Activated naive CD4-positive, alpha-beta T cell treated with anti-CD3 and anti-CD28 coated beads for 36 hours (primary cell): Measurements from ENCODE around the gene MPV17. TPM values are rescaled to one million over a fixed set of nuclear protein-coding genes. Genes with fewer than 3 reads are reported as not detected.
A peak's percentile ranks its signal among the peaks of the same experiment; 100 is the strongest.
"Not testable (repeated sequence)": the region's sequence is repeated elsewhere in the genome, so short reads cannot be mapped to it uniquely, and the experiment has no call there.

Experiments
- CTCF ChIA-PET: fragments of 350-600 bp; sonication (Branson Sonifier 250); formaldehyde crosslinking; loops from one replicate; lab custom pipeline; 2021; ENCODE audit warnings: antibody characterized with exemption; lab: Charles Lee
- DNase-seq: peaks from one replicate; pipeline ENCODE4 v3.0.0-alpha.2; 2020
- H3K27ac Mint-ChIP-seq: one replicate; pipeline ENCODE4 v1.8.0; 2021; ENCODE audit warnings: mild to moderate bottlenecking, mixed read lengths
- H3K27me3 Mint-ChIP-seq: one replicate; pipeline ENCODE4 v1.8.0; 2021; ENCODE audit warnings: low read depth, mixed read lengths
- H3K36me3 Mint-ChIP-seq: one replicate; pipeline ENCODE4 v1.8.0; 2021; ENCODE audit warnings: low read depth, mixed read lengths
- H3K4me1 Mint-ChIP-seq: one replicate; pipeline ENCODE4 v1.8.0; 2021; ENCODE audit warnings: low read depth, mixed read lengths
- H3K4me3 Mint-ChIP-seq: one replicate; pipeline ENCODE4 v1.8.0; 2021; ENCODE audit warnings: mild to moderate bottlenecking, moderate library complexity, mixed read lengths
- H3K9me3 Mint-ChIP-seq: one replicate; pipeline ENCODE4 v1.8.0; 2021; ENCODE audit warnings: mixed read lengths
- intact Hi-C: fragments of 100-400 bp; cut with micrococcal nuclease; formaldehyde crosslinking; loops from one replicate; pipeline ENCODE4 v1.15.1; 2023
- total RNA-seq, 2 experiments: library from RNA; stranded (reverse); gene quantifications; one replicate each; pipeline ENCODE4 v1.2.3, GENCODE V29; 2021

The MPV17 gene
- total RNA-seq, 2 experiments from 2014 or later, result 80.2 to 82.3 TPM

GRCh38 chr2:27306136-27306535, 16.8 kb downstream of the MPV17 start:
- peaks cover 12% of the 10 kb centered on the region for H3K4me1 Mint-ChIP-seq
- no peak overlapping the region for H3K27ac Mint-ChIP-seq
- H3K9me3 Mint-ChIP-seq, result no peaks in the 10 kb centered on the region

GRCh38 chr2:27305516-27305915, 17.4 kb downstream of the MPV17 start:
- no peak for DNase-seq
- CTCF ChIA-PET, result interaction anchor here (0.7 to 1.0 kb wide), 2 partner anchors 9 to 219 kb away, joined by 3 read pairs; partner anchors contain the start of gene KHK
- H3K27ac Mint-ChIP-seq, result no peak overlapping the region
- H3K9me3 Mint-ChIP-seq, result no peaks in the 10 kb centered on the region
- H3K4me3 Mint-ChIP-seq, result no peak overlapping the region
- H3K36me3 Mint-ChIP-seq, result peaks cover 15% of the 10 kb centered on the region
- peaks cover 12% of the 10 kb centered on the region for H3K27me3 Mint-ChIP-seq
- H3K4me1 Mint-ChIP-seq, result peaks cover 12% of the 10 kb centered on the region
- intact Hi-C loops, result loop anchor here (10.0 kb wide), 1 partner anchor 461 kb away; the partner anchor contains the start of gene DPYSL5

More at GRCh38 chr2:27306136-27306535, 16.8 kb downstream of the MPV17 start:
- Mint-ChIP-seq H3K4me3 (peak overlapping the region; percentile 12), H3K27me3 (peaks cover 12% of the 10 kb centered on the region), H3K36me3 (peaks cover 17% of the 10 kb centered on the region)
- intact Hi-C loops, result loop anchor here (10.0 kb wide), 1 partner anchor 461 kb away; the partner anchor contains the start of gene DPYSL5
- CTCF ChIA-PET, result interaction anchor here (1.0 kb wide), 1 partner anchor 9 kb away, joined by 3 read pairs; no protein-coding TSS in a partner anchor
- DNase-seq, result no peak

- Mint-ChIP-seq H3K9me3 (no peaks in the 10 kb centered on the region), H3K4me3 (no peak overlapping the region), H3K27ac (no peak overlapping the region), H3K27me3 (peaks cover 12% of the 10 kb centered on the region), H3K36me3 (peaks cover 9% of the 10 kb centered on the region), H3K4me1 (peaks cover 12% of the 10 kb centered on the region)
- DNase-seq, result no peak
- CTCF ChIA-PET, result interaction anchor here (0.7 to 2.7 kb wide), 5 partner anchors 10 to 218 kb away, joined by 3 to 12 read pairs (median 3); partner anchors contain the start of gene KHK
- intact Hi-C loops, result loop anchor here (5.0 to 10.0 kb wide), 3 partner anchors 42 to 460 kb away; partner anchors contain the start of genes DPYSL5 and SLC30A3
These were observed 18.2 kb downstream of the MPV17 start for GRCh38 chr2:27304488-27305240.

GRCh38 chr2:27303093-27304025, 19.5 kb downstream of the MPV17 start:
- Mint-ChIP-seq H3K27ac (no peak overlapping the region), H3K4me3 (peak overlapping the region; percentile 56), H3K9me3 (no peaks in the 10 kb centered on the region), H3K4me1 (peaks cover 12% of the 10 kb centered on the region), H3K36me3 (no peaks in the 10 kb centered on the region), H3K27me3 (peaks cover 12% of the 10 kb centered on the region)
- intact Hi-C loops, result loop anchor here (1.0 to 10.0 kb wide), 8 partner anchors 23 to 459 kb away; partner anchors contain the start of genes DPYSL5 and SLC30A3
- CTCF ChIA-PET, result interaction anchor here (0.6 to 2.7 kb wide), 55 partner anchors 8 to 922 kb away, joined by 3 to 34 read pairs (median 4); partner anchors contain the start of genes CCDC121, EIF2B4, GPN1 and MPV17
- DNase-seq, result peak; percentile 70

- intact Hi-C loops, result loop anchor here (5.0 to 10.0 kb wide), 3 partner anchors 38 to 456 kb away; partner anchors contain the start of genes DPYSL5 and SLC30A3
- H3K27ac Mint-ChIP-seq, H3K36me3 Mint-ChIP-seq, H3K9me3 Mint-ChIP-seq, H3K4me3 Mint-ChIP-seq, DNase-seq, H3K4me1 Mint-ChIP-seq, H3K27me3 Mint-ChIP-seq: not testable (repeated sequence)
- CTCF ChIA-PET, result interaction anchor here (1.1 to 1.5 kb wide), 2 partner anchors 21 to 27 kb away, joined by 3 to 7 read pairs; no protein-coding TSS in a partner anchor
These were observed 22.3 kb downstream of the MPV17 start for GRCh38 chr2:27300606-27301005.

GRCh38 chr2:27298391-27299080, 24.4 kb downstream of the MPV17 start:
- intact Hi-C loops, result no loop called here
- no peak for DNase-seq
- no peak overlapping the region for H3K27ac Mint-ChIP-seq
- CTCF ChIA-PET, result interaction anchor here (1.2 to 1.7 kb wide), 2 partner anchors 15 to 19 kb away, joined by 3 to 5 read pairs; no protein-coding TSS in a partner anchor
- H3K36me3 Mint-ChIP-seq, result no peaks in the 10 kb centered on the region
- H3K4me1 Mint-ChIP-seq, result peaks cover 5% of the 10 kb centered on the region
- H3K4me3 Mint-ChIP-seq, result no peak overlapping the region
- H3K9me3 Mint-ChIP-seq, result no peaks in the 10 kb centered on the region
- H3K27me3 Mint-ChIP-seq, result no peaks in the 10 kb centered on the region

GRCh38 chr2:27297195-27297594, 25.7 kb downstream of the MPV17 start:
- intact Hi-C loops, result no loop called here
- H3K27me3 Mint-ChIP-seq, result no peaks in the 10 kb centered on the region
- CTCF ChIA-PET, result interaction anchor here (0.6 to 1.6 kb wide), 2 partner anchors 14 to 48 kb away, joined by 3 to 5 read pairs; no protein-coding TSS in a partner anchor
- H3K36me3 Mint-ChIP-seq, result no peaks in the 10 kb centered on the region
- no peak overlapping the region for H3K4me3 Mint-ChIP-seq
- no peak for DNase-seq
- H3K27ac Mint-ChIP-seq, result no peak overlapping the region
- H3K9me3 Mint-ChIP-seq, result no peaks in the 10 kb centered on the region
- no peaks in the 10 kb centered on the region for H3K4me1 Mint-ChIP-seq

- intact Hi-C loops, result no loop called here
- CTCF ChIA-PET, result interaction anchor here (1.6 kb wide), 1 partner anchor 47 kb away, joined by 3 read pairs; no protein-coding TSS in a partner anchor
These were observed 26.4 kb downstream of the MPV17 start for GRCh38 chr2:27296481-27296880.

GRCh38 chr2:27294928-27295327, 28.0 kb downstream of the MPV17 start:
- H3K27ac Mint-ChIP-seq, result no peak overlapping the region
- peaks cover 2% of the 10 kb centered on the region for H3K27me3 Mint-ChIP-seq
- no peak overlapping the region for H3K4me3 Mint-ChIP-seq
- intact Hi-C loops, result no loop called here
- H3K36me3 Mint-ChIP-seq, result no peaks in the 10 kb centered on the region
- H3K4me1 Mint-ChIP-seq, result no peaks in the 10 kb centered on the region
- CTCF ChIA-PET, result interaction anchor here (1.1 to 4.7 kb wide), 3 partner anchors 8 to 15 kb away, joined by 3 to 31 read pairs (median 26); no protein-coding TSS in a partner anchor
- no peaks in the 10 kb centered on the region for H3K9me3 Mint-ChIP-seq
- no peak for DNase-seq

More at GRCh38 chr2:27296481-27296880, 26.4 kb downstream of the MPV17 start:
- Mint-ChIP-seq H3K9me3 (no peaks in the 10 kb centered on the region), H3K4me1 (no peaks in the 10 kb centered on the region), H3K36me3 (no peaks in the 10 kb centered on the region), H3K4me3 (no peak overlapping the region), H3K27ac (no peak overlapping the region), H3K27me3 (peaks cover 2% of the 10 kb centered on the region)
- no peak for DNase-seq

GRCh38 chr2:27291865-27292264, 31.0 kb downstream of the MPV17 start:
- Mint-ChIP-seq H3K9me3 (no peaks in the 10 kb centered on the region), H3K27me3 (peaks cover 2% of the 10 kb centered on the region), H3K4me1 (no peaks in the 10 kb centered on the region), H3K27ac (no peak overlapping the region), H3K4me3 (no peak overlapping the region), H3K36me3 (no peaks in the 10 kb centered on the region)
- intact Hi-C loops, result no loop called here
- CTCF ChIA-PET, result interaction anchor here (1.2 to 4.7 kb wide), 4 partner anchors 8 to 122 kb away, joined by 3 to 31 read pairs (median 16); no protein-coding TSS in a partner anchor
- no peak for DNase-seq

- CTCF ChIA-PET, result interaction anchor here (1.0 to 1.5 kb wide), 2 partner anchors 9 to 11 kb away, joined by 4 read pairs; no protein-coding TSS in a partner anchor
- H3K36me3 Mint-ChIP-seq, result no peaks in the 10 kb centered on the region
- H3K27ac Mint-ChIP-seq, result no peak overlapping the region
- H3K9me3 Mint-ChIP-seq, result no peaks in the 10 kb centered on the region
- H3K4me3 Mint-ChIP-seq, result no peak overlapping the region
- H3K27me3 Mint-ChIP-seq, result peaks cover 2% of the 10 kb centered on the region
- H3K4me1 Mint-ChIP-seq, result no peaks in the 10 kb centered on the region
- no peak for DNase-seq
- intact Hi-C loops, result no loop called here
These were observed 32.3 kb downstream of the MPV17 start for GRCh38 chr2:27290549-27290948.
